B cell (primary cell): ENCODE measurements around the gene CD6. TPM values are rescaled to one million over a fixed set of nuclear protein-coding genes. Genes with fewer than 3 reads are reported as not detected.

Source experiments
- ATAC-seq: fragments of 200-7000 bp; cut with Tn5 transposase; one replicate; pipeline ENCODE4 v1.10.0; 2021; ENCODE audit warnings: low read depth, mild to moderate bottlenecking, moderate number of reproducible peaks, moderate library complexity
- CTCF ChIA-PET: fragments of 350-600 bp; sonication (Branson Sonifier 250); formaldehyde crosslinking; loops from one replicate; lab custom pipeline; 2021; ENCODE audit warnings: antibody characterized with exemption, inconsistent platforms; lab: Charles Lee
- POLR2A ChIA-PET: fragments of 350-600 bp; sonication (Branson Sonifier 250); formaldehyde crosslinking; loops from one replicate; lab custom pipeline; 2021; ENCODE audit warnings: antibody characterized with exemption; lab: Charles Lee
- DNase-seq: peaks from one replicate; pipeline ENCODE4 v3.0.0; 2013
- H2AFZ ChIP-seq: 2 replicates; pipeline ENCODE4 v1.6.1; 2012; ENCODE audit warnings: mild to moderate bottlenecking, low read depth, low read length; ENCODE audit not compliant: insufficient read depth, poor library complexity, severe bottlenecking
- H3K27ac ChIP-seq, 2 donors: 1 replicate in 1 of 2; 2 replicates in 1 of 2; pipeline ENCODE4 v1.5.1; 2012 to 2013; ENCODE audit warnings: low read length in 2 of 2, mild to moderate bottlenecking in 2 of 2, moderate library complexity in 1 of 2
- H3K27me3 ChIP-seq, 4 experiments: fragments of 200-600 bp in 1 of 4; sonication (generic) in 1 of 4; replicated peaks in 1 of 4; 1 replicate in 2 of 4; 2 replicates in 2 of 4; pipeline versions ENCODE4 v1.6.1 to v1.7.0; 2013 to 2016; ENCODE audit warnings: low read length in 3 of 4, mild to moderate bottlenecking in 2 of 4, mixed read lengths in 1 of 4, moderate library complexity in 1 of 4; ENCODE audit not compliant: insufficient read depth in 4 of 4, control insufficient read depth in 3 of 4; ENCODE audit errors: control extremely low read depth in 1 of 4
- H3K36me3 ChIP-seq, 2 experiments: replicated peaks in 1 of 2; 1 replicate in 1 of 2; 2 replicates in 1 of 2; pipeline versions ENCODE4 v1.6.1 to v1.7.1; 2013; ENCODE audit warnings: low read length in 1 of 2; ENCODE audit not compliant: insufficient read depth in 2 of 2, control insufficient read depth in 1 of 2; ENCODE audit errors: control extremely low read depth in 1 of 2, extremely low read depth in 1 of 2
- H3K4me1 ChIP-seq, 2 donors: fragments of 200-600 bp in 1 of 2; sonication (generic) in 1 of 2; 1 replicate in 1 of 2; 2 replicates in 1 of 2; pipeline versions ENCODE4 v1.5.1 to v1.6.1; 2013 to 2017; ENCODE audit warnings: low read length in 2 of 2; ENCODE audit not compliant: control insufficient read depth in 2 of 2, insufficient read depth in 2 of 2
- H3K4me2 ChIP-seq: replicated peaks from 2 replicates; pipeline ENCODE3; 2012; ENCODE audit warnings: mild to moderate bottlenecking, low read depth, low read length; ENCODE audit not compliant: poor library complexity, severe bottlenecking
- H3K4me3 ChIP-seq, 5 experiments: fragments of 200-600 bp in 1 of 5; sonication (generic) in 1 of 5; 1 replicate in 3 of 5; 2 replicates in 2 of 5; pipeline versions ENCODE4 v1.5.1 to v1.7.0; 2011 to 2016; ENCODE audit warnings: low read length in 4 of 5, mild to moderate bottlenecking in 4 of 5, low read depth in 2 of 5, control low read depth in 1 of 5, moderate library complexity in 1 of 5; ENCODE audit not compliant: insufficient read depth in 1 of 5; ENCODE audit errors: control extremely low read depth in 1 of 5, extremely low read depth in 1 of 5
- H3K79me2 ChIP-seq: fragments of 200-600 bp; sonication (generic); one replicate; pipeline ENCODE4 v1.6.0; 2016; ENCODE audit warnings: low read length; ENCODE audit not compliant: control insufficient read depth, insufficient read depth
- H3K9ac ChIP-seq: fragments of 200-600 bp; sonication (generic); 2 replicates; pipeline ENCODE4 v1.6.1; 2017; ENCODE audit warnings: mild to moderate bottlenecking, low read length, moderate library complexity
- H3K9me3 ChIP-seq, 3 donors: one replicate each; pipeline versions ENCODE4 v1.6.1 to v1.7.1; 2013; ENCODE audit warnings: low read length in 2 of 3; ENCODE audit not compliant: control insufficient read depth in 2 of 3, insufficient read depth in 1 of 3; ENCODE audit errors: control extremely low read depth in 1 of 3
- H4K20me1 ChIP-seq: 2 replicates; pipeline ENCODE4 v1.6.0; 2012; ENCODE audit warnings: mild to moderate bottlenecking, low read length; ENCODE audit not compliant: insufficient read depth, control insufficient read depth, poor library complexity, severe bottlenecking
- H3K27ac Mint-ChIP-seq: one replicate; pipeline ENCODE4 v1.8.0; 2021; ENCODE audit warnings: mixed read lengths
- H3K27me3 Mint-ChIP-seq: one replicate; pipeline ENCODE4 v1.8.0; 2021; ENCODE audit warnings: mixed read lengths
- H3K4me1 Mint-ChIP-seq: one replicate; pipeline ENCODE4 v1.8.0; 2021; ENCODE audit warnings: mixed read lengths
- H3K4me3 Mint-ChIP-seq: one replicate; pipeline ENCODE4 v1.8.0; 2021; ENCODE audit warnings: mixed read lengths
- H3K9me3 Mint-ChIP-seq: one replicate; pipeline ENCODE4 v1.8.0; 2022; ENCODE audit warnings: mixed read lengths; ENCODE audit not compliant: insufficient read depth
- CTCF ChIP-seq: fragments of 200-600 bp; IDR thresholded peaks from one replicate; pipeline ENCODE4 v1.8.0; 2022; ENCODE audit warnings: antibody characterized with exemption, mild to moderate bottlenecking
- EZH2 ChIP-seq: IDR thresholded peaks from 2 replicates; pipeline ENCODE4 v1.6.1; 2012; ENCODE audit warnings: borderline replicate concordance, low read depth, mild to moderate bottlenecking, moderate library complexity, low read length; ENCODE audit not compliant: insufficient read depth, poor library complexity, severe bottlenecking
- WGBS: methylation state at CpG from one replicate; pipeline ENCODE4 v1.1.5; 2013; ENCODE audit warnings: missing lambda C conversion rate; ENCODE audit not compliant: insufficient coverage; 5-methylcytosine and 5-hydroxymethylcytosine counted together
- intact Hi-C: fragments of 100-400 bp; cut with micrococcal nuclease; formaldehyde crosslinking; loops from one replicate; pipeline ENCODE4 v1.10.0; 2022
- polyA plus RNA-seq: library from polyadenylated mRNA; depleted of rRNA; stranded (reverse); fragments of >200 nt; gene quantifications from 2 replicates; pipeline ENCODE4 v1.2.3, GENCODE V29; 2012
- total RNA-seq, 2 donors: library from RNA; stranded (reverse); fragments of 120-200 nt in 1 of 2; gene quantifications; 1 replicate in 1 of 2; 2 replicates in 1 of 2; pipeline versions ENCODE4 v1.2.3 to v1.2.4, GENCODE V29; 2013 to 2022

The CD6 gene
- total and polyA plus RNA-seq, 2 donors (not counting 1 experiment from before 2014, with no cell fraction given): 9.3 to 13.6 TPM

- WGBS: 53% methylated on average over 10 of the region's 18 CpGs
- H3K4me3 Mint-ChIP-seq: no peak overlapping the region
- TF ChIP-seq EZH2: no peak
- TF ChIP-seq CTCF: no peak
- H3K4me3 ChIP-seq: no peak overlapping the region
- no peaks in the 10 kb centered on the region for H3K9me3 ChIP-seq
- CTCF ChIA-PET: interaction anchor here (0.6 to 2.0 kb wide), 4 partner anchors 54 to 323 kb away, joined by 3 to 8 read pairs (median 4); no protein-coding TSS in a partner anchor
- H3K27ac ChIP-seq: peak overlapping the region; percentile 0 to 39
- no peak for ATAC-seq
- DNase-seq: no peak
- intact Hi-C loops: loop anchor here (5.0 to 10.0 kb wide), 2 partner anchors 36 to 101 kb away; no protein-coding TSS in a partner anchor
- H3K9ac ChIP-seq: no peak overlapping the region
- H3K27me3 ChIP-seq: no peaks in the 10 kb centered on the region
- no peak overlapping the region for H2AFZ ChIP-seq
- H3K79me2 ChIP-seq: no peaks in the 10 kb centered on the region
- H3K9me3 Mint-ChIP-seq: no peaks in the 10 kb centered on the region
- no peak overlapping the region for H3K4me2 ChIP-seq
- peaks cover 59 to 66% of the 10 kb centered on the region in 2 donors for H3K4me1 ChIP-seq
- peaks cover 70% of the 10 kb centered on the region for H3K4me1 Mint-ChIP-seq
- POLR2A ChIA-PET: interaction anchor here (0.6 to 2.5 kb wide), 5 partner anchors 11 to 108 kb away, joined by 3 to 9 read pairs (median 4); partner anchors contain the start of gene CD5
- H3K27ac Mint-ChIP-seq: peak overlapping the region; percentile 57
- H3K27me3 Mint-ChIP-seq: no peaks in the 10 kb centered on the region
- no peaks in the 10 kb centered on the region for H4K20me1 ChIP-seq
- H3K36me3 ChIP-seq: no peaks in the 10 kb centered on the region
These were observed 51.8 kb downstream of the CD6 start for GRCh38 chr11:61023086-61023965.

- ATAC-seq (no peak), DNase-seq (no peak)
- ChIA-PET CTCF (interaction anchor here (0.6 to 2.0 kb wide), 2 partner anchors 54 to 105 kb away, joined by 3 to 8 read pairs; no protein-coding TSS in a partner anchor), POLR2A (interaction anchor here (0.7 to 1.3 kb wide), 2 partner anchors 39 to 108 kb away, joined by 3 to 4 read pairs; no protein-coding TSS in a partner anchor)
- Mint-ChIP-seq H3K4me1 (peaks cover 74% of the 10 kb centered on the region), H3K4me3 (no peak overlapping the region), H3K27ac (peak overlapping the region; percentile 29), H3K27me3 (no peaks in the 10 kb centered on the region), H3K9me3 (no peaks in the 10 kb centered on the region)
- intact Hi-C loops: loop anchor here (5.0 to 10.0 kb wide), 2 partner anchors 37 to 101 kb away; no protein-coding TSS in a partner anchor
- TF ChIP-seq CTCF (no peak), EZH2 (no peak)
- H3K9me3 ChIP-seq: no peaks in the 10 kb centered on the region
- H3K79me2 ChIP-seq: no peaks in the 10 kb centered on the region
- 77% methylated on average over 5 of the region's 5 CpGs for WGBS
- peak overlapping the region in 1 of 2 donors; percentile 4 for H3K27ac ChIP-seq
- H3K4me2 ChIP-seq: no peak overlapping the region
- no peaks in the 10 kb centered on the region for H3K27me3 ChIP-seq
- H3K4me3 ChIP-seq: no peak overlapping the region
- peaks cover 65 to 72% of the 10 kb centered on the region in 2 donors for H3K4me1 ChIP-seq
- H2AFZ ChIP-seq: no peak overlapping the region
- no peak overlapping the region for H3K9ac ChIP-seq
- no peaks in the 10 kb centered on the region for H3K36me3 ChIP-seq
- no peaks in the 10 kb centered on the region for H4K20me1 ChIP-seq
These were observed 52.5 kb downstream of the CD6 start for GRCh38 chr11:61023966-61024295.
